MM.1S (cell line): ENCODE data around the gene ERG.

Experiments used
- CTCF ChIP-seq: fragments of 300-600 bp; sonication (generic); IDR thresholded peaks from 2 replicates; pipeline ENCODE4 v1.5.1; 2016; ENCODE audit warnings: antibody characterized with exemption, low read length, mixed read lengths
- EZH2 ChIP-seq: fragments of 300-600 bp; sonication (generic); optimal IDR thresholded peaks from 2 replicates; pipeline ENCODE3; 2017; ENCODE audit warnings: low read depth, mild to moderate bottlenecking, antibody characterized with exemption, low read length, mixed read lengths

GRCh38 chr21:38384238-38384560 is 114.1 kb downstream of the ERG start:
- TF ChIP-seq CTCF (no peak), EZH2 (no peak)
